Ascending aorta (tissue), 2 donors: Measurements from ENCODE around the gene CPNE4. TPM values are rescaled to one million over a fixed set of nuclear protein-coding genes. Genes with fewer than 3 reads are reported as not detected.

ENCODE experiments used
- DNase-seq, 2 donors: peaks; one replicate each; pipeline ENCODE4 v3.0.0-alpha.2; 2019; ENCODE audit warnings: low spot score in 2 of 2
- H3K27ac ChIP-seq, 2 donors: fragments of 200-600 bp; sonication (generic); one replicate each; pipeline ENCODE4 v1.5.1; 2016 to 2017; ENCODE audit warnings: mild to moderate bottlenecking in 1 of 2
- H3K27me3 ChIP-seq: fragments of 200-600 bp; sonication (generic); one replicate; pipeline ENCODE4 v1.5.1; 2017
- H3K36me3 ChIP-seq, 2 donors: fragments of 200-600 bp; sonication (generic); one replicate each; pipeline ENCODE4 v1.5.1; 2016
- H3K4me1 ChIP-seq, 2 donors: fragments of 200-600 bp; sonication (generic); one replicate each; pipeline ENCODE4 v1.5.1; 2016 to 2017; ENCODE audit warnings: mild to moderate bottlenecking in 1 of 2
- H3K4me3 ChIP-seq, 2 donors: fragments of 200-600 bp; sonication (generic); one replicate each; pipeline ENCODE4 v1.5.1; 2016 to 2017; ENCODE audit warnings: mild to moderate bottlenecking in 1 of 2
- H3K9me3 ChIP-seq, 2 donors: fragments of 200-600 bp; sonication (generic); one replicate each; pipeline ENCODE4 v1.5.1; 2016
- intact Hi-C: fragments of 100-400 bp; cut with DNase I; formaldehyde crosslinking; loops from one replicate; pipeline ENCODE4 v1.15.1; 2023
- total RNA-seq: library from RNA; depleted of rRNA; stranded (reverse); fragments of >200 nt; gene quantifications from one replicate; pipeline ENCODE4 v1.1.0, GENCODE V29; 2016
- TF ChIP-seq, protein P1 (sequence below), 3 experiments: fragments of 200-600 bp in 2 of 3; fragments of 450-650 bp in 1 of 3; sonication (generic) in 2 of 3; IDR thresholded peaks; one replicate each; pipeline ENCODE4 v1.5.1; 2016 to 2019; ENCODE audit warnings: antibody characterized with exemption in 3 of 3, mild to moderate bottlenecking in 1 of 3, moderate library complexity in 1 of 3

Gene CPNE4
- total RNA-seq, 1 donor from 2014 or later = not detected

DNA sequence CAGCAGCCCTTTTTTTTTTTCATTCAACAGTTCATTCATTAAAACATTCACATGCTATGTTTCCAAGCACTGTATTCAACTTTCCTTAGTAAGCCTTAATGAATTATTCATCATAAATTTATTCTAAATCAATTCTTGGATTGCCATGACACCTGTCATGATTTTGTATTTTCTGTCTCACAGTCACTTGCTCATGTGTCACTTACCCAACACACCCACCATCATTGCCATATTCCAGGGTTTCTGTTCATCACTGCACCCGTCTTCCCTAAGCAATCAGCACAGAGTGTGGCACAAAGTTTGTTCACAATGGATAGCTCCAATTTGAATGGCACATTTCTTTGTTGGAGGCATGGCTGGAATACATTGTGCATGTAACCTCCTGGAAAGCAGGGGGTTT, 27.2 kb downstream of the CPNE4 start:
- Histone ChIP-seq H3K27me3 (no peaks in the 10 kb centered on the region), H3K4me3 (no peak overlapping the region), H3K4me1 (no peaks in the 10 kb centered on the region), H3K27ac (no peak overlapping the region), H3K36me3 (no peaks in the 10 kb centered on the region), H3K9me3 (no peaks in the 10 kb centered on the region)
- DNase-seq = no peak
- intact Hi-C loops = no loop called here
- TF ChIP-seq, protein P1, sequence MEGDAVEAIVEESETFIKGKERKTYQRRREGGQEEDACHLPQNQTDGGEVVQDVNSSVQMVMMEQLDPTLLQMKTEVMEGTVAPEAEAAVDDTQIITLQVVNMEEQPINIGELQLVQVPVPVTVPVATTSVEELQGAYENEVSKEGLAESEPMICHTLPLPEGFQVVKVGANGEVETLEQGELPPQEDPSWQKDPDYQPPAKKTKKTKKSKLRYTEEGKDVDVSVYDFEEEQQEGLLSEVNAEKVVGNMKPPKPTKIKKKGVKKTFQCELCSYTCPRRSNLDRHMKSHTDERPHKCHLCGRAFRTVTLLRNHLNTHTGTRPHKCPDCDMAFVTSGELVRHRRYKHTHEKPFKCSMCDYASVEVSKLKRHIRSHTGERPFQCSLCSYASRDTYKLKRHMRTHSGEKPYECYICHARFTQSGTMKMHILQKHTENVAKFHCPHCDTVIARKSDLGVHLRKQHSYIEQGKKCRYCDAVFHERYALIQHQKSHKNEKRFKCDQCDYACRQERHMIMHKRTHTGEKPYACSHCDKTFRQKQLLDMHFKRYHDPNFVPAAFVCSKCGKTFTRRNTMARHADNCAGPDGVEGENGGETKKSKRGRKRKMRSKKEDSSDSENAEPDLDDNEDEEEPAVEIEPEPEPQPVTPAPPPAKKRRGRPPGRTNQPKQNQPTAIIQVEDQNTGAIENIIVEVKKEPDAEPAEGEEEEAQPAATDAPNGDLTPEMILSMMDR (IDR thresholded peaks at IDR 0.05) = no peak

DNA sequence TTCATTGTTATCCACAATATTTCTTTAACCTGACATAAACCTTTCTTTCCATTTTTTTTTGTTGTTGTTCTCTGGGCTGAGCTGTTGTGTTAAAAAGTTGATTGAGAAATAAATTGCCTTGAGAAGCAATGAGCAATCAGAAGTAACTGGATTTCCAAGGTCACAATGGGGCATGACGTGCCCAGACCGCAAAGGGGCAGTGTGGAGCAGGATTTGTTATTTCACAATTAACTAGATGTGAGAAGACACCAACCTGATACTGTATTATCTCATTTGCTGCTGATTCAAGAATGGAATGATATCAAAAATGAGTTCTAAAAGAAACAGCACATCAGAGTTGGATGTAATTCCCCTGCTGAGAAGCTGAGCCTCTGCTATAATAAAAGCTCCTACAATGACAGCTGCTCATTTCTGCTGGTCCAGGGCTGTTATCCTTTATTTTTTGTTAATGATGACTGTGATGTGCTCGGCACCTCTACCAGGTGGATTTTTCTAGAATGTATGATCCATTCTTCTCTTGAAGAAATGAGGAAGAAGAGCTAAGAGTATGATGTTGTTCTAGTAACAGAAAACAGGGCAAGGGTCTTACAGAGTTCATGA, 28.1 kb downstream of the CPNE4 start:
- no peak for DNase-seq
- H3K27ac ChIP-seq = no peak overlapping the region
- H3K36me3 ChIP-seq = no peaks in the 10 kb centered on the region
- no peak overlapping the region for H3K4me3 ChIP-seq
- TF ChIP-seq, protein P1 (IDR thresholded peaks at IDR 0.05) = peak in 1 of 3 experiments; percentile 11
- H3K9me3 ChIP-seq = no peaks in the 10 kb centered on the region
- no peaks in the 10 kb centered on the region for H3K4me1 ChIP-seq
- no peaks in the 10 kb centered on the region for H3K27me3 ChIP-seq
- intact Hi-C loops = no loop called here

DNA sequence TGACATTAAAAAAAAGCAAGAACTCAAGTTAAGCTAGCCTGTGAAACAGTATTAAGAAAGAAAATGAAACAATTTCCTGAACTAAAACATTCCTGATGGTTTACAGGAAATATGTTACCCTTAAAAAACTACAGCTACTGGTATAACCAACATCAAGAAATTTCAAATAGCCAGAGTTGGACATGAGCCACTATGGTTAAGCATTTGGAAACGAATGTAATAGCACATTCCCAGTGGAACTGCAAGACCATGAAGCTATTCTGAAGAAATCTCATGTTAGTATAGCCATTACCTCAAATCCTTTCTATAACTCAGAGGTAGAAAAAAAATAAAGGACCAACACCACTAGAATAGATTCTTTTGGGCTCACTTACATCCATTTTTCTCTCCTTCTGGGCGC, 30.2 kb downstream of the CPNE4 start:
- no peak overlapping the region for H3K27ac ChIP-seq
- no peak for DNase-seq
- H3K4me1 ChIP-seq = no peaks in the 10 kb centered on the region
- intact Hi-C loops = no loop called here
- TF ChIP-seq, protein P1 (IDR thresholded peaks at IDR 0.05) = no peak
- H3K36me3 ChIP-seq = no peaks in the 10 kb centered on the region
- H3K27me3 ChIP-seq = no peaks in the 10 kb centered on the region
- H3K4me3 ChIP-seq = no peak overlapping the region
- H3K9me3 ChIP-seq = no peaks in the 10 kb centered on the region

DNA sequence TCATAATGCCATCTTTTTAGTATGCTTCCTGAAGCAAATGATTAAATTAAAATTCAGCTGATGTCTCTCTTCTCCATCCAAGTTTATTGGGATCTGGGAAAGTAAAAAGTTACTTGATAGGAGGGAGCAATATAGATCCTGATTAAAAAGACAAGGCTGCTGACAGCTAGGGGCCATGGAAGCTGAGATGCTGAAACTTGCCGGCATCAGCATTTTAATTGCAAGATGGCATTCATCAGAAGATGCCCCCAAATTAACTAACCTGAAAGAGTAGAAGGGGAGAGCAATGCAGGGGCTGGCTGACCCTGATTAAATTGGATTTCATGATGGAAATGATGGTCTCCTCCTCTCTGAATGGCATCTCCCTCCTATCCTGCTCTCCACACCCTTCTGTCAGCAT, 31.1 kb downstream of the CPNE4 start:
- no peaks in the 10 kb centered on the region for H3K4me1 ChIP-seq
- no peaks in the 10 kb centered on the region for H3K36me3 ChIP-seq
- H3K4me3 ChIP-seq = no peak overlapping the region
- intact Hi-C loops = no loop called here
- no peak overlapping the region for H3K27ac ChIP-seq
- TF ChIP-seq, protein P1 (IDR thresholded peaks at IDR 0.05) = no peak
- H3K27me3 ChIP-seq = no peaks in the 10 kb centered on the region
- no peaks in the 10 kb centered on the region for H3K9me3 ChIP-seq
- no peak for DNase-seq

DNA sequence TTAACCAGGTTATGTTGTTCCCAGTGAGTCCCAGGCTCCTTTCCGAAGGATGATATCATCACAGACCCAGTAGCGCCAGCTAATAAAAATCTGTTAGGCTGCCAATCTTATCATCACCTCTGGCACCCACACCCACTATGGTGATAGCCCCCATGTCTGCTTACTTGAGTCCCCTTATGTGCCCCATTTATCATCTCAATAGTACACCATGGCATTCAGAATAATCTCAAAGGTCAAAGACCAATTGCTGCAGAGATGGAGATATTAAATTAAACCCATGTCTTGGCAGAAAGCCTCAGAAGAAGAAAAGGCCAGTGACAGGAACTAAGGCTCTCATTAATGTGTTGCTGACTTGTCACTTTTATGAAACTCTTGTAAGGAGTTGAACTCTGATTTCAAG, 32.8 kb downstream of the CPNE4 start:
- H3K36me3 ChIP-seq = no peaks in the 10 kb centered on the region
- TF ChIP-seq, protein P1 (IDR thresholded peaks at IDR 0.05) = no peak
- intact Hi-C loops = no loop called here
- H3K4me3 ChIP-seq = no peak overlapping the region
- no peaks in the 10 kb centered on the region for H3K27me3 ChIP-seq
- H3K27ac ChIP-seq = no peak overlapping the region
- H3K9me3 ChIP-seq = no peaks in the 10 kb centered on the region
- DNase-seq = no peak
- no peaks in the 10 kb centered on the region for H3K4me1 ChIP-seq

DNA sequence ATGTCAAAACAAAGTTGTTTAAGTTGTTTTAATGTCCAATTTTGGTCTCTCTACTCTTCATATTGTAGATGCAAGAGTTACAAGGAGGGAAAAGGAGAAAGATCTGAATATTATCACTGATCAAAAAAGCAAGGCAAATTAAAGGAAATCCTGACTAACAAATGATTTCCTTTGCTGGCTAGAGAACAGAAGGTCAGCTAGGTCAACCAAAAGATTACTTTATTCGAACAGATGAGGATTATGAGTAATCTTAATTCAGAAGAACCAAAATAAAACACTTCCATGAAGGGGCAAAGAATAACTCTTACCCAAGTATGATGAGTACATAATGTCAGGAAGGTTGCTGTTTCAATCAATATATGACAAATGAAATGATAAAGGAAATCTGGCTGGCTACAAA, 33.8 kb downstream of the CPNE4 start:
- H3K9me3 ChIP-seq = no peaks in the 10 kb centered on the region
- no peaks in the 10 kb centered on the region for H3K4me1 ChIP-seq
- H3K4me3 ChIP-seq = no peak overlapping the region
- no peaks in the 10 kb centered on the region for H3K27me3 ChIP-seq
- intact Hi-C loops = no loop called here
- H3K36me3 ChIP-seq = no peaks in the 10 kb centered on the region
- DNase-seq = no peak
- TF ChIP-seq, protein P1 (IDR thresholded peaks at IDR 0.05) = no peak
- H3K27ac ChIP-seq = no peak overlapping the region
